HepG2 (cell line): ENCODE measurements around the gene PDIK1L. TPM values are rescaled to one million over a fixed set of nuclear protein-coding genes. Genes with fewer than 3 reads are reported as not detected.

Experiments used
- ARID2 ChIP-seq: sonication (generic); formaldehyde crosslinking; IDR thresholded peaks from 2 replicates; pipeline ENCODE4 v1.8.1; 2022; ENCODE audit warnings: mild to moderate bottlenecking, missing genetic modification reagents, borderline replicate concordance
- PATZ1 ChIP-seq: sonication (generic); formaldehyde crosslinking; IDR thresholded peaks from 2 replicates; pipeline ENCODE4 v1.4.0; 2020; ENCODE audit warnings: missing genetic modification reagents
- RXRA ChIP-seq: sonication (generic); formaldehyde crosslinking; IDR thresholded peaks from 2 replicates; pipeline ENCODE4 v1.5.1; 2020; ENCODE audit warnings: missing genetic modification reagents
- ZBTB39 ChIP-seq: sonication (generic); formaldehyde crosslinking; IDR thresholded peaks from 2 replicates; pipeline ENCODE4 v1.5.0; 2020; ENCODE audit warnings: missing genetic modification reagents
- ZFY ChIP-seq: sonication (generic); formaldehyde crosslinking; IDR thresholded peaks from 2 replicates; pipeline ENCODE4 v1.4.0; 2020; ENCODE audit warnings: missing genetic modification reagents
- polyA plus RNA-seq, 8 experiments: library from polyadenylated mRNA; depleted of rRNA in 3 of 8; stranded (reverse) in 7 of 8; unstranded in 1 of 8; fragments of >200 nt; fragmentation: Illumina TruSeq in 4 of 8; extraction: Trizol in 4 of 8; gene quantifications; 2 replicates each; pipeline versions ENCODE4 v1.2.1 to v1.2.3, GENCODE V29; 2011 to 2016; ENCODE audit warnings: low read depth in 4 of 8, missing spikeins in 1 of 8, mixed read lengths in 1 of 8; ENCODE audit not compliant: insufficient read depth in 1 of 8
- total RNA-seq, 5 experiments: library from RNA; depleted of rRNA; stranded (reverse); fragments of >200 nt; fragmentation: Illumina TruSeq; extraction: Trizol; gene quantifications; 2 replicates each; pipeline ENCODE4 v1.2.3, GENCODE V29; 2016; ENCODE audit warnings: low read depth in 1 of 5
- TF ChIP-seq, protein P1 (sequence below): sonication (generic); formaldehyde crosslinking; IDR thresholded peaks from 2 replicates; pipeline ENCODE4 v1.4.0; 2020; ENCODE audit warnings: mild to moderate bottlenecking, missing genetic modification reagents
- TF ChIP-seq, protein P2 (sequence below): sonication (generic); formaldehyde crosslinking; IDR thresholded peaks from 2 replicates; pipeline ENCODE4 v1.4.0; 2020; ENCODE audit warnings: mild to moderate bottlenecking, missing genetic modification reagents

The PDIK1L gene
- total and polyA plus RNA-seq, 2 of the 13 experiments (the other 11 are each of a cell fraction or from before 2014, with no cell fraction given): 1.9 to 4.6 TPM

- peak; percentile 84 for TF ChIP-seq PATZ1
- peak; percentile 43; the same call in 1 of the 2 replicates for TF ChIP-seq RXRA
- TF ChIP-seq ZFY (CRISPR knock-in tag): peak; percentile 55
- 0 out of 2 replicates have a peak, but pooled peaks have one; percentile 18 for TF ChIP-seq ARID2 (CRISPR knock-in tag)
- no peak for TF ChIP-seq ZBTB39 (CRISPR knock-in tag)
- TF ChIP-seq, protein P1, sequence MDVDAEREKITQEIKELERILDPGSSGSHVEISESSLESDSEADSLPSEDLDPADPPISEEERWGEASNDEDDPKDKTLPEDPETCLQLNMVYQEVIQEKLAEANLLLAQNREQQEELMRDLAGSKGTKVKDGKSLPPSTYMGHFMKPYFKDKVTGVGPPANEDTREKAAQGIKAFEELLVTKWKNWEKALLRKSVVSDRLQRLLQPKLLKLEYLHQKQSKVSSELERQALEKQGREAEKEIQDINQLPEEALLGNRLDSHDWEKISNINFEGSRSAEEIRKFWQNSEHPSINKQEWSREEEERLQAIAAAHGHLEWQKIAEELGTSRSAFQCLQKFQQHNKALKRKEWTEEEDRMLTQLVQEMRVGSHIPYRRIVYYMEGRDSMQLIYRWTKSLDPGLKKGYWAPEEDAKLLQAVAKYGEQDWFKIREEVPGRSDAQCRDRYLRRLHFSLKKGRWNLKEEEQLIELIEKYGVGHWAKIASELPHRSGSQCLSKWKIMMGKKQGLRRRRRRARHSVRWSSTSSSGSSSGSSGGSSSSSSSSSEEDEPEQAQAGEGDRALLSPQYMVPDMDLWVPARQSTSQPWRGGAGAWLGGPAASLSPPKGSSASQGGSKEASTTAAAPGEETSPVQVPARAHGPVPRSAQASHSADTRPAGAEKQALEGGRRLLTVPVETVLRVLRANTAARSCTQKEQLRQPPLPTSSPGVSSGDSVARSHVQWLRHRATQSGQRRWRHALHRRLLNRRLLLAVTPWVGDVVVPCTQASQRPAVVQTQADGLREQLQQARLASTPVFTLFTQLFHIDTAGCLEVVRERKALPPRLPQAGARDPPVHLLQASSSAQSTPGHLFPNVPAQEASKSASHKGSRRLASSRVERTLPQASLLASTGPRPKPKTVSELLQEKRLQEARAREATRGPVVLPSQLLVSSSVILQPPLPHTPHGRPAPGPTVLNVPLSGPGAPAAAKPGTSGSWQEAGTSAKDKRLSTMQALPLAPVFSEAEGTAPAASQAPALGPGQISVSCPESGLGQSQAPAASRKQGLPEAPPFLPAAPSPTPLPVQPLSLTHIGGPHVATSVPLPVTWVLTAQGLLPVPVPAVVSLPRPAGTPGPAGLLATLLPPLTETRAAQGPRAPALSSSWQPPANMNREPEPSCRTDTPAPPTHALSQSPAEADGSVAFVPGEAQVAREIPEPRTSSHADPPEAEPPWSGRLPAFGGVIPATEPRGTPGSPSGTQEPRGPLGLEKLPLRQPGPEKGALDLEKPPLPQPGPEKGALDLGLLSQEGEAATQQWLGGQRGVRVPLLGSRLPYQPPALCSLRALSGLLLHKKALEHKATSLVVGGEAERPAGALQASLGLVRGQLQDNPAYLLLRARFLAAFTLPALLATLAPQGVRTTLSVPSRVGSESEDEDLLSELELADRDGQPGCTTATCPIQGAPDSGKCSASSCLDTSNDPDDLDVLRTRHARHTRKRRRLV (CRISPR knock-in tag): peak; percentile 24; the same call in 1 of the 2 replicates
- TF ChIP-seq, protein P2, sequence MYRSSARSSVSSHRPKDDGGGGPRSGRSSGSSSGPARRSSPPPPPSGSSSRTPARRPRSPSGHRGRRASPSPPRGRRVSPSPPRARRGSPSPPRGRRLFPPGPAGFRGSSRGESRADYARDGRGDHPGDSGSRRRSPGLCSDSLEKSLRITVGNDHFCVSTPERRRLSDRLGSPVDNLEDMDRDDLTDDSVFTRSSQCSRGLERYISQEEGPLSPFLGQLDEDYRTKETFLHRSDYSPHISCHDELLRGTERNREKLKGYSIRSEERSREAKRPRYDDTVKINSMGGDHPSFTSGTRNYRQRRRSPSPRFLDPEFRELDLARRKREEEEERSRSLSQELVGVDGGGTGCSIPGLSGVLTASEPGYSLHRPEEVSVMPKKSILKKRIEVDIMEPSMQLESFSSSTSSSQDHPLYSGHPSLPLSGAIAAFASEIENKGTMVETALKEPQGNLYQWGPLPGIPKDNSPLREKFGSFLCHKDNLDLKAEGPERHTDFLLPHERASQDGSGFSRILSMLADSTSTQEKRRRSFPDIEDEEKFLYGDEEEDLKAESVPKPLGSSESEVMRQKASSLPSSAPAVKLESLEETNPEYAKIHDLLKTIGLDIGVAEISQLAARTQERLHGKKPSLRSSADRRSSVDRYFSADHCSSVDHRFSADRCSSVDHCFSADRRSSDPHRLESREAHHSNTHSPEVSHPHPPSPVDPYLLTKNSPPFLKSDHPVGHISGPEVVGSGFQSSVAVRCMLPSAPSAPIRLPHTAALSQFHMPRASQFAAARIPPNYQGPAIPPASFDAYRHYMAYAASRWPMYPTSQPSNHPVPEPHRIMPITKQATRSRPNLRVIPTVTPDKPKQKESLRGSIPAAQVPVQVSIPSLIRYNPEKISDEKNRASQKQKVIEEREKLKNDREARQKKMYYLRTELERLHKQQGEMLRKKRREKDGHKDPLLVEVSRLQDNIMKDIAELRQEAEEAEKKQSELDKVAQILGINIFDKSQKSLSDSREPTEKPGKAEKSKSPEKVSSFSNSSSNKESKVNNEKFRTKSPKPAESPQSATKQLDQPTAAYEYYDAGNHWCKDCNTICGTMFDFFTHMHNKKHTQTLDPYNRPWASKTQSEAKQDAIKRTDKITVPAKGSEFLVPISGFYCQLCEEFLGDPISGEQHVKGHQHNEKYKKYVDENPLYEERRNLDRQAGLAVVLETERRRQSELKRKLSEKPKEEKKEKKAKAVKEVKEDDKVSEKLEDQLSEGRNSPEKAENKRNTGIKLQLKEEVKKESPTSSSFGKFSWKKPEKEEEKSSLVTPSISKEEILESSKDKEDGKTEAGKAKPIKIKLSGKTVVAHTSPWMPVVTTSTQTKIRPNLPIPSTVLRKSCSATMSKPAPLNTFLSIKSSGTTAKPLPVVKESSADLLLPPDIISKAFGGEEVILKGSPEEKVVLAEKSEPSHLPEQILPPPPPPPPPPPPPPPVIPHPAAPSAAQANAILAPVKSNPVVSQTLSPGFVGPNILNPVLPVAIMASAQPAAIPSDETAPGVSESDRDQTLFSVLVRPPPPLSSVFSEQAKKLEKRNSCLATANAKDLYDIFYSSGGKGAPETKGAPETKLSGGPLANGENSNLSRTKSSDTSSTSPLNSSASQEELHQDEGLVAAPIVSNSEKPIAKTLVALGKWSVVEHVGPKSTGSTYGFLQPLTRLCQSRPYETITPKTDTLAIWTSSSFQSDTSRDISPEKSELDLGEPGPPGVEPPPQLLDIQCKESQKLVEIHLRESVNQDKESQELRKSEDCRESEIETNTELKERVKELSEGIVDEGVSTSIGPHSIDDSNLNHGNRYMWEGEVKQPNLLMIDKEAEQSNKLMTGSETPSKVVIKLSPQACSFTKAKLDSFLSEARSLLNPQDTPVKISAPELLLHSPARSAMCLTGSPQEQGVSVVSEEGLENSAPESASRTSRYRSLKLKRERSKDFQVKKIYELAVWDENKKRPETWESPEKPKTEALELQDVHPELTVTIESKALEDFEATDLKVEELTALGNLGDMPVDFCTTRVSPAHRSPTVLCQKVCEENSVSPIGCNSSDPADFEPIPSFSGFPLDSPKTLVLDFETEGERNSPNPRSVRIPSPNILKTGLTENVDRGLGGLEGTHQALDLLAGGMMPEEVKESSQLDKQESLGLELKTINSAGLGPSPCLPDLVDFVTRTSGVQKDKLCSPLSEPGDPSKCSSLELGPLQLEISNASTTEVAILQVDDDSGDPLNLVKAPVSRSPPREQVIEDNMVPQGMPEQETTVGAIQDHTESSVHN (CRISPR knock-in tag): no peak
Observed at GRCh38 chr1:26110731-26111529, 694 bp upstream of the PDIK1L start (continued).
